CD14-positive monocyte (primary cell): ENCODE results near the gene SERP2. TPM values are rescaled to one million over a fixed set of nuclear protein-coding genes. Genes with fewer than 3 reads are reported as not detected.
A peak's percentile ranks its signal among the peaks of the same experiment; 100 is the strongest.

Source experiments
- DNase-seq, 3 donors: peaks; one replicate each; pipeline ENCODE4 v3.0.0-alpha.2; 2011 to 2022
- H2AFZ ChIP-seq: 2 replicates; pipeline ENCODE4 v1.6.0; 2012; ENCODE audit warnings: mild to moderate bottlenecking, low read depth, low read length, inconsistent platforms; ENCODE audit not compliant: insufficient read depth, poor library complexity, severe bottlenecking
- H3K27ac ChIP-seq, 2 donors: 1 replicate in 1 of 2; 2 replicates in 1 of 2; pipeline ENCODE4 v1.5.1; 2012 to 2013; ENCODE audit warnings: low read length in 2 of 2, control low read depth in 1 of 2, inconsistent platforms in 1 of 2, low read depth in 1 of 2, mild to moderate bottlenecking in 1 of 2
- H3K27me3 ChIP-seq, 2 donors: one replicate each; pipeline versions ENCODE4 v1.6.0 to v1.6.1; 2011 to 2013; ENCODE audit warnings: low read length in 2 of 2; ENCODE audit not compliant: control insufficient read depth in 2 of 2, insufficient read depth in 2 of 2
- H3K36me3 ChIP-seq, 2 donors: replicated peaks in 1 of 2; 1 replicate in 1 of 2; 2 replicates in 1 of 2; pipeline versions ENCODE4 v1.5.1 to v1.6.1; 2012 to 2013; ENCODE audit warnings: low read length in 2 of 2, control low read depth in 1 of 2, inconsistent platforms in 1 of 2, mild to moderate bottlenecking in 1 of 2; ENCODE audit not compliant: insufficient read depth in 2 of 2, control insufficient read depth in 1 of 2
- H3K4me1 ChIP-seq, 2 donors: 1 replicate in 1 of 2; 2 replicates in 1 of 2; pipeline versions ENCODE4 v1.5.1 to v1.6.1; 2012 to 2013; ENCODE audit warnings: low read length in 2 of 2, control low read depth in 1 of 2, inconsistent platforms in 1 of 2, mild to moderate bottlenecking in 1 of 2, moderate library complexity in 1 of 2; ENCODE audit not compliant: insufficient read depth in 2 of 2, control insufficient read depth in 1 of 2
- H3K4me2 ChIP-seq: replicated peaks from 2 replicates; pipeline ENCODE3; 2012; ENCODE audit warnings: low read length, moderate library complexity, mild to moderate bottlenecking; ENCODE audit not compliant: poor library complexity, severe bottlenecking; ENCODE audit errors: extremely low read depth
- H3K4me3 ChIP-seq, 3 experiments: fragments of 200-600 bp in 1 of 3; sonication (generic) in 1 of 3; replicated peaks in 1 of 3; 1 replicate in 2 of 3; 2 replicates in 1 of 3; pipeline ENCODE4 v1.5.1; 2011 to 2013; ENCODE audit warnings: low read length in 3 of 3, mild to moderate bottlenecking in 3 of 3, control low read depth in 2 of 3, low read depth in 2 of 3, inconsistent platforms in 1 of 3, moderate library complexity in 1 of 3
- H3K79me2 ChIP-seq: 2 replicates; pipeline ENCODE4 v1.6.0; 2012; ENCODE audit warnings: mild to moderate bottlenecking, control low read depth, inconsistent platforms, low read length, moderate library complexity; ENCODE audit not compliant: insufficient read depth
- H3K9ac ChIP-seq: 2 replicates; pipeline ENCODE4 v1.6.0; 2017; ENCODE audit warnings: low read length, mild to moderate bottlenecking; ENCODE audit not compliant: insufficient read depth, poor library complexity, severe bottlenecking
- H3K9me3 ChIP-seq, 2 donors: replicated peaks in 1 of 2; 1 replicate in 1 of 2; 2 replicates in 1 of 2; pipeline versions ENCODE4 v1.5.1 to v1.6.1; 2012 to 2013; ENCODE audit warnings: low read length in 2 of 2, control low read depth in 1 of 2; ENCODE audit not compliant: control insufficient read depth in 1 of 2, insufficient read depth in 1 of 2
- H4K20me1 ChIP-seq: 2 replicates; pipeline ENCODE4 v1.6.0; 2012; ENCODE audit warnings: mild to moderate bottlenecking, low read length, control low read depth, moderate library complexity; ENCODE audit not compliant: insufficient read depth
- H3K27ac Mint-ChIP-seq, 7 donors: one replicate each; pipeline ENCODE4 v1.8.0; 2020; ENCODE audit warnings: mild to moderate bottlenecking in 7 of 7, mixed read lengths in 7 of 7, moderate library complexity in 6 of 7, inconsistent platforms in 2 of 7
- H3K27me3 Mint-ChIP-seq, 3 donors: one replicate each; pipeline ENCODE4 v1.8.0; 2021 to 2022; ENCODE audit warnings: low read depth in 3 of 3, mild to moderate bottlenecking in 3 of 3, mixed read lengths in 3 of 3, moderate library complexity in 3 of 3, inconsistent platforms in 1 of 3
- H3K36me3 Mint-ChIP-seq, 2 donors: one replicate each; pipeline ENCODE4 v1.8.0; 2020; ENCODE audit warnings: mixed read lengths in 2 of 2, inconsistent platforms in 1 of 2, mild to moderate bottlenecking in 1 of 2
- H3K4me1 Mint-ChIP-seq: one replicate; pipeline ENCODE4 v1.8.0; 2020; ENCODE audit warnings: mild to moderate bottlenecking, mixed read lengths
- H3K4me3 Mint-ChIP-seq, 2 donors: one replicate each; pipeline ENCODE4 v1.8.0; 2020; ENCODE audit warnings: mild to moderate bottlenecking in 2 of 2, mixed read lengths in 2 of 2, moderate library complexity in 1 of 2
- H3K9me3 Mint-ChIP-seq, 7 donors: one replicate each; pipeline ENCODE4 v1.8.0; 2020 to 2022; ENCODE audit warnings: mixed read lengths in 7 of 7, mild to moderate bottlenecking in 6 of 7, moderate library complexity in 6 of 7, inconsistent platforms in 2 of 7
- WGBS: methylation state at CpG from one replicate; pipeline ENCODE4 v1.1.5; 2013; ENCODE audit warnings: missing lambda C conversion rate; ENCODE audit not compliant: insufficient coverage; 5-methylcytosine and 5-hydroxymethylcytosine counted together
- intact Hi-C, 2 donors: fragments of 100-400 bp; cut with micrococcal nuclease; formaldehyde crosslinking; loops; one replicate each; pipeline versions ENCODE4 v1.15.0 to v1.15.1; 2023
- polyA plus RNA-seq, 3 donors: library from polyadenylated mRNA; depleted of rRNA in 1 of 3; unstranded in 2 of 3; stranded (reverse) in 1 of 3; fragments of 300-500 nt in 2 of 3; fragments of >200 nt in 1 of 3; fragmentation: Illumina TruSeq in 2 of 3; gene quantifications; 1 replicate in 2 of 3; 2 replicates in 1 of 3; pipeline ENCODE4 v1.2.3, GENCODE V29; 2012 to 2021
- TF ChIP-seq, protein P1 (sequence below): fragments of 200-600 bp; IDR thresholded peaks from one replicate; pipeline ENCODE4 v1.8.0; 2022; ENCODE audit warnings: antibody characterized with exemption, mild to moderate bottlenecking

Gene SERP2
- polyA plus RNA-seq, 3 donors = not detected

DNA sequence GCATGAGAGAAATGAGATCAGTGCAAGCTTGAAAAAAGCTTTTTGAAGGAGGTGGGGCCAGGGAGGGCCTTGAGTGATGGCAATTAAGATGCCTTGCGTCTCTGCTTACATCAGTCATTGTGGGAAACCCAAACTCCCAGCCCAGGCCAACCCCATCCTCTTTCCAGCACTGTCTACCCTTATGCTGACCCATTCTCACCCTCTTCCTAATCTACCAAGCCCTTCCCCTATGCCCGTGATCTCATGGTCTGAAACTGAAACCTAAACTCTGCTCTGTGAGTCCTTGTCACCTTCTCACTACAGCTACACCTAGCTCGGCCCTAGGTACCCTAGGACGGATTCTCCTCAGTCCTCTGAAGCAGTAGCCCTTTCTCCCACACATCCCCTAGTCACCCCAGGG lies 36.0 kb upstream of the SERP2 start:
- no peaks in the 10 kb centered on the region for H3K36me3 ChIP-seq
- H4K20me1 ChIP-seq = no peaks in the 10 kb centered on the region
- H3K36me3 Mint-ChIP-seq = no peaks in the 10 kb centered on the region
- H3K9me3 Mint-ChIP-seq = peaks cover 0 to 3% (median 0%) of the 10 kb centered on the region in 7 donors
- intact Hi-C loops = no loop called here
- H3K4me2 ChIP-seq = no peak overlapping the region
- TF ChIP-seq, protein P1, sequence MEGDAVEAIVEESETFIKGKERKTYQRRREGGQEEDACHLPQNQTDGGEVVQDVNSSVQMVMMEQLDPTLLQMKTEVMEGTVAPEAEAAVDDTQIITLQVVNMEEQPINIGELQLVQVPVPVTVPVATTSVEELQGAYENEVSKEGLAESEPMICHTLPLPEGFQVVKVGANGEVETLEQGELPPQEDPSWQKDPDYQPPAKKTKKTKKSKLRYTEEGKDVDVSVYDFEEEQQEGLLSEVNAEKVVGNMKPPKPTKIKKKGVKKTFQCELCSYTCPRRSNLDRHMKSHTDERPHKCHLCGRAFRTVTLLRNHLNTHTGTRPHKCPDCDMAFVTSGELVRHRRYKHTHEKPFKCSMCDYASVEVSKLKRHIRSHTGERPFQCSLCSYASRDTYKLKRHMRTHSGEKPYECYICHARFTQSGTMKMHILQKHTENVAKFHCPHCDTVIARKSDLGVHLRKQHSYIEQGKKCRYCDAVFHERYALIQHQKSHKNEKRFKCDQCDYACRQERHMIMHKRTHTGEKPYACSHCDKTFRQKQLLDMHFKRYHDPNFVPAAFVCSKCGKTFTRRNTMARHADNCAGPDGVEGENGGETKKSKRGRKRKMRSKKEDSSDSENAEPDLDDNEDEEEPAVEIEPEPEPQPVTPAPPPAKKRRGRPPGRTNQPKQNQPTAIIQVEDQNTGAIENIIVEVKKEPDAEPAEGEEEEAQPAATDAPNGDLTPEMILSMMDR = no peak
- H3K9me3 ChIP-seq = no peaks in the 10 kb centered on the region
- H3K27ac ChIP-seq = no peak overlapping the region
- WGBS = 68% methylated on average over 3 of the region's 4 CpGs
- no peaks in the 10 kb centered on the region for H3K79me2 ChIP-seq
- no peak overlapping the region for H3K4me3 Mint-ChIP-seq
- no peaks in the 10 kb centered on the region for H3K27me3 ChIP-seq
- DNase-seq = no peak
- no peaks in the 10 kb centered on the region for H3K4me1 ChIP-seq
- peaks cover 0 to 6% (median 4%) of the 10 kb centered on the region in 3 donors for H3K27me3 Mint-ChIP-seq
- no peak overlapping the region for H3K9ac ChIP-seq
- no peak overlapping the region for H2AFZ ChIP-seq
- H3K4me1 Mint-ChIP-seq = peaks cover 2% of the 10 kb centered on the region
- no peak overlapping the region for H3K4me3 ChIP-seq
- H3K27ac Mint-ChIP-seq = peak overlapping the region in 3 of 7 donors; percentile 28 to 56 (median 46)

DNA sequence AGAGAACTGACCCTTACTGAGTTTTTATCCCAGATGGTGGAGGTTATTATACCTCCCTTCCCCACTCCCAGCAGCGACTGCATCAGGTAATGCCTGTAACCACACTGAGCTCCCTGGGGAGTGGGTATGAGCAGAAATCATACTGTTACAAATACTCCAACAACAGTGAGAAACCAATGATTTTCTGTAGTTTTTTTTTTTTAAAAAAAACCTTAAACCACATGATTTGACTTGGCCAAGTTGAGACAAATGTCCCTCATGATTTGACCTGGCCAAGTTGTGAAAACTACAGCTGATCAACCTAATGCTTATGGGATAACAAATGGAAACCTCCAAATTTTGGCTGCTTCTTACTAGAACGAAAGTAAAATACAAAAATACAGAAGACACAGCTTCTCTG lies 33.1 kb upstream of the SERP2 start:
- Histone ChIP-seq H2AFZ (no peak overlapping the region), H3K9ac (no peak overlapping the region)

More for the DNA sequence above, 33.1 kb upstream of the SERP2 start:
- H3K4me3 Mint-ChIP-seq = no peak overlapping the region
- Histone ChIP-seq H3K27me3 (no peaks in the 10 kb centered on the region), H3K4me1 (no peaks in the 10 kb centered on the region), H3K9me3 (no peaks in the 10 kb centered on the region), H3K4me2 (no peak overlapping the region), H3K4me3 (no peak overlapping the region), H3K36me3 (no peaks in the 10 kb centered on the region), H3K79me2 (no peaks in the 10 kb centered on the region), H3K27ac (no peak overlapping the region), H4K20me1 (no peaks in the 10 kb centered on the region)
- peaks cover 0 to 3% (median 0%) of the 10 kb centered on the region in 7 donors for H3K9me3 Mint-ChIP-seq
- peaks cover 0 to 4% (median 3%) of the 10 kb centered on the region in 3 donors for H3K27me3 Mint-ChIP-seq
- H3K36me3 Mint-ChIP-seq = no peaks in the 10 kb centered on the region
- no peak overlapping the region for H3K27ac Mint-ChIP-seq
- no peak for DNase-seq
- no CpG with 5 or more reads among the region's 2 CpGs for WGBS
- H3K4me1 Mint-ChIP-seq = peaks cover 2% of the 10 kb centered on the region
- intact Hi-C loops = no loop called here
- TF ChIP-seq, protein P1 = no peak
